GM12874 (cell line): ENCODE results near the gene EEIG2.

Experiments
- TF ChIP-seq, protein P1 (sequence below): IDR thresholded peaks from 2 replicates; pipeline ENCODE4 v1.5.1; 2011; ENCODE audit warnings: low read depth, mild to moderate bottlenecking, control low read depth, low read length, moderate library complexity; ENCODE audit not compliant: insufficient read depth

EEIG2 gene

DNA sequence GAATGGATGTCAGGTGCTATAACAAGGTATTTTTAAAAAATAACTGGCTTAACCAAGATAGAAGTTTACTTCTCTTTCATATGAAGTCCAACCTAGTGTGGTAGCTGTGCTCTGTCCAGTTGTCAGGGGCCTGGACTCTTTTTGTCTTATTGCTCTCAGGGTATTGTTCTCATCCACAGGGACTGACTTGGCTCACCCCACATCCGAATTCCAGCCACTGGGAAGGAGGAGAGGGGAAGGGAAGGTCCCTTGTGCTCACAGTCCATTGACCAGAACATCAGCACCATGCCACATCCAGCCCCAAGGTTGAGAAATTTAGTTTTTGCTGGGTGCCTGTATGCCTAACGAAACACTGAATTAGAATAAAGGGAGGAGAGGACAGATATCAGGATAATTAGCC lies 8.7 kb downstream of the EEIG2 start:
- TF ChIP-seq, protein P1, sequence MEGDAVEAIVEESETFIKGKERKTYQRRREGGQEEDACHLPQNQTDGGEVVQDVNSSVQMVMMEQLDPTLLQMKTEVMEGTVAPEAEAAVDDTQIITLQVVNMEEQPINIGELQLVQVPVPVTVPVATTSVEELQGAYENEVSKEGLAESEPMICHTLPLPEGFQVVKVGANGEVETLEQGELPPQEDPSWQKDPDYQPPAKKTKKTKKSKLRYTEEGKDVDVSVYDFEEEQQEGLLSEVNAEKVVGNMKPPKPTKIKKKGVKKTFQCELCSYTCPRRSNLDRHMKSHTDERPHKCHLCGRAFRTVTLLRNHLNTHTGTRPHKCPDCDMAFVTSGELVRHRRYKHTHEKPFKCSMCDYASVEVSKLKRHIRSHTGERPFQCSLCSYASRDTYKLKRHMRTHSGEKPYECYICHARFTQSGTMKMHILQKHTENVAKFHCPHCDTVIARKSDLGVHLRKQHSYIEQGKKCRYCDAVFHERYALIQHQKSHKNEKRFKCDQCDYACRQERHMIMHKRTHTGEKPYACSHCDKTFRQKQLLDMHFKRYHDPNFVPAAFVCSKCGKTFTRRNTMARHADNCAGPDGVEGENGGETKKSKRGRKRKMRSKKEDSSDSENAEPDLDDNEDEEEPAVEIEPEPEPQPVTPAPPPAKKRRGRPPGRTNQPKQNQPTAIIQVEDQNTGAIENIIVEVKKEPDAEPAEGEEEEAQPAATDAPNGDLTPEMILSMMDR: no peak

DNA sequence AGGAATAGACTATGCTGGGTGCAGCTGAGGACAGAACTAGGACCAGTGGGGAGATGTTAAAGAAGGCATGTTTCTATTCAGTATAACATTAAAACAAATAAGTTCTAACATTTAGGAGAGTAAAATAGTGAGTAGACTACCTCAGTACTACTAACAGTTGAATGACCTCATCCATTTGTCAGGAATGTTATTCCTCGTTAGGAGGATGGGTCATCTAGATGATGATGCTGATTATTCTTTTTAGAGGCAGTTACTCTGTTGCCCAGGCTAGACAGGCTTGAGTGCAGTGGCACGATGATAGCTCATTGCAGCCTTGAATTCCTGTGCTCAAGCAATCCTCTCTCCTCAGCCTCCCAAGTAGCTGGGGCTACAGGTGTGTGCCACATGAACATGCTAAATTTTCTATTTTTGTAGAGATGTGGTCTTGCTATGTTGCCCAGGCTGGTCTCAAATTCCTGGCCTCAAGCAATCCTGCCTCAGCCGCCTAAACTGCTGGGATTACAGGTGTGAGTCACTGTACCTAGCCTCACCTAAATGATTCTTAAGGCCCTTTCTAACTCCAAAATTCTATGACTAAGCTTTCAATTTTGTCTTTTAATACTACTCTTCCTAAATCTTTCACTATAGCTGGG lies 9.3 kb downstream of the EEIG2 start:
- TF ChIP-seq, protein P1: no peak

DNA sequence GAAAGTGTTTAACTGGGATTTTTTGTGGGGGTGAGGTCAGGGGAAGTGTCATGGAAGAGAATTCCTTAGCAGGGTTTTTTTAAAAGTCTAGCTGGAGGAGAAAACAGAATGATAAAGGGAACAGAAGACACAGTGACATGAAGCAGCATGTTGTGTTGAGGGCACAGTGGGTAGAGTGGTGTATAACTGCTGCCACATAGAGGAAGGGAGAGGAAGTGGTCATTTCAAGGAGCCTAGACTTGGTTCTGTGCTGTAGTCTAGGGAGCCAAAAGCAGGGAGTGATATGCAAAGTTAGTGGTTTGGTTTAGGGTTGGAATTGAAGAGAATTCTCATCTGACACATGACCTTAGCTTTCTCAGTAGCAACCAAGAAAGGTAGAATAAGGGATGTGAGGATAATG lies 10.2 kb downstream of the EEIG2 start:
- TF ChIP-seq, protein P1: peak; percentile 76

DNA sequence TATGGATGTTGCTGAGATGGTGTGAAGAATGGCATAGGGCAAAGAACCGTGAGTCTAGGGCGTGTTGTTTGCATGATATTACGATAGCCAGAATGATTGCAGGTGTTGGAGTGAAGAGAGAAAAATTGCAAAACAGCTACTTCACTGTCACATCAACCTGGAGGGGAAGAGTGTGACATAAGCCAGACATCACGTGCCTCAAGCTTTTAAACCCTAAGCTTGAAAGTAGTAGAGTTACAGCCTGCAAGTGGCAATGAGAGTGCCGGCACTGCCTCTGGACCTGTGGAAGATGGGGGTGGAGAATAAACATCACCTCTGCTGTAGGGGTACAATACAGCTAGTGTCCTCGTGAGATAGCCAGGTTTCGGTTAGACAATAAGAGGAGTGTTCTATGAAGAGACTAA lies 11.1 kb downstream of the EEIG2 start:
- TF ChIP-seq, protein P1: no peak

DNA sequence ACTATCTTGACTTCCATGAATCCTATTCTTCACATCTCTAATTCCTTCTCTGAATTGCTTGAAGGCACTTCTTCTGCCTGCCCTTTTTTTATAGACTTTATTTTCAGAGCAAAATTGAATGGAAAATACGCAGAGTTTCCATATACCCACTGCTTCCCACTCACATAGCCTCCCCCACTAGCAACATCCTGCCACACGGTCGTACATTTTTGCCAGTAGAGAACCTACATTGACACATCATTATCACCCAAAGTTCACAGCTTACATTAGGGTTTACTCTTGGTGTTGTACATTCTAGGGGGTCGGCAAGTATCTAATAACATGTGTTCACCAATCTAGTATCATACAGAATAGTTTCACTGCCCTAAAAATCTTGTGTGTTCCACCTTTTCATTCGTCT lies 12.3 kb downstream of the EEIG2 start:
- TF ChIP-seq, protein P1: no peak

DNA sequence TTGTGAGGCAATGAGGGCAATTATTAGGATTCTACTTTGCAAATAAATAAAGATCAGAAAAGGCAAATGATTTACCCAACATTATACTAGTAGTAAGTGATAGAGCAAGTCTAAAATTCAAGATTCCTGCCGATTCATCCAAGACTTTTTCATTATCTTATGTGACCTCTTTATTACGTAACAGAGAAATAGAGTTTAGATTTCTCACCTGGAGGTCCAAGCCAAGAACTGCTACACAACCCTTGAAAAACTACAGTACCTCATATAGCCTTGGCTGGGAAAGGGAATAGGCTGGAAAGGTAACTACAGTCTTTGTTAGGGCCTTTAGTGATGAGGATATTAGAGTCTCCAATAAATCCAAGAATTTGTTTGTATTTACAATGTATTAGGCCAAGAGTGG lies 13.3 kb downstream of the EEIG2 start:
- TF ChIP-seq, protein P1: no peak

DNA sequence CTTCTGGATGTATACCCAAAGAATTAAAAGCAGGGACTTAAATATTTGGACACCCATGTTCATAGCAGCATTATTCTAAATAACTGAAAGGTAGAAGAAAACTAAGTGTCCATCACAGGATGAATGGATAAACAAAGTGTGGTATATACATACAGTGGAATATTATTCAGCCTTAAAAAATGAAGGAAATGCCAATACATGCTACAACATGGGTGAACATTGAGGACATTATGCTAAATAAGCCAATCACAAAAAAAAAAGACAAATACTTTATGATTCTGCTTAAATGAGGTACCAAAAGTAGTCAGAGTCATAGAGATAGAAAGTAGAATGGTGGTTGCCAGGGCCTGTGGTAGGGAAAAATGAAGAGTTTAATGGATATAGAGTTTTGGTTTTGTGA lies 14.1 kb downstream of the EEIG2 start:
- TF ChIP-seq, protein P1: no peak
